DND-41 (cell line): ENCODE results near the gene FGF14.

Experiments
- ATAC-seq: fragments of 200-7000 bp; cut with Tn5 transposase; 3 replicates; pipeline ENCODE4 v1.9.1; 2021; ENCODE audit warnings: low read depth; ENCODE audit not compliant: insufficient read depth
- DNase-seq: peaks from one replicate; pipeline ENCODE4 v3.0.0-alpha.2; 2020
- H2AFZ ChIP-seq: 2 replicates; pipeline ENCODE4 v1.6.0; 2012; ENCODE audit warnings: low read depth, low read length
- H3K27ac ChIP-seq: 2 replicates; pipeline ENCODE4 v1.5.1; 2012; ENCODE audit warnings: low read length, inconsistent platforms
- H3K27me3 ChIP-seq: fragments of 200-600 bp; sonication (generic); 2 replicates; pipeline ENCODE4 v1.6.0; 2012; ENCODE audit warnings: low read length, mild to moderate bottlenecking, inconsistent platforms; ENCODE audit not compliant: insufficient read depth, poor library complexity
- H3K36me3 ChIP-seq: 2 replicates; pipeline ENCODE4 v1.5.1; 2012; ENCODE audit warnings: low read length, inconsistent platforms; ENCODE audit not compliant: insufficient read depth
- H3K4me1 ChIP-seq: 2 replicates; pipeline ENCODE4 v1.5.1; 2012; ENCODE audit warnings: mild to moderate bottlenecking, low read length; ENCODE audit not compliant: insufficient read depth
- H3K4me2 ChIP-seq: 2 replicates; pipeline ENCODE4 v1.6.0; 2012; ENCODE audit warnings: mild to moderate bottlenecking, moderate library complexity, low read length, inconsistent platforms; ENCODE audit not compliant: insufficient read depth
- H3K4me3 ChIP-seq, 2 experiments: fragments of 200-600 bp in 1 of 2; shearing (Covaris generic) in 1 of 2; 2 replicates each; pipeline ENCODE4 v1.5.1; 2012 to 2016; ENCODE audit warnings: inconsistent platforms in 2 of 2, low read length in 2 of 2, mild to moderate bottlenecking in 2 of 2, low read depth in 1 of 2, moderate library complexity in 1 of 2
- H3K79me2 ChIP-seq: 2 replicates; pipeline ENCODE4 v1.6.0; 2012; ENCODE audit warnings: low read length, inconsistent platforms; ENCODE audit not compliant: insufficient read depth
- H3K9ac ChIP-seq: 2 replicates; pipeline ENCODE4 v1.6.0; 2012; ENCODE audit warnings: low read depth, mild to moderate bottlenecking, inconsistent platforms, low read length, moderate library complexity
- H3K9me3 ChIP-seq: 2 replicates; pipeline ENCODE4 v1.5.1; 2012; ENCODE audit warnings: low read length, moderate library complexity, mild to moderate bottlenecking, inconsistent platforms; ENCODE audit not compliant: insufficient read depth, severe bottlenecking
- H4K20me1 ChIP-seq: 2 replicates; pipeline ENCODE4 v1.6.0; 2012; ENCODE audit warnings: low read length; ENCODE audit not compliant: insufficient read depth
- EZH2 ChIP-seq: IDR thresholded peaks from 3 replicates; pipeline ENCODE4 v1.6.1; 2012; ENCODE audit warnings: borderline replicate concordance, low read depth, mild to moderate bottlenecking, moderate library complexity, low read length, inconsistent platforms; ENCODE audit not compliant: severe bottlenecking
- TF ChIP-seq, protein P1 (sequence below): IDR thresholded peaks from 2 replicates; pipeline ENCODE4 v1.5.1; 2012; ENCODE audit warnings: borderline replicate concordance, low read length, moderate library complexity, mild to moderate bottlenecking; ENCODE audit not compliant: poor library complexity, severe bottlenecking; ENCODE audit errors: extremely low read depth

Gene FGF14

DNA sequence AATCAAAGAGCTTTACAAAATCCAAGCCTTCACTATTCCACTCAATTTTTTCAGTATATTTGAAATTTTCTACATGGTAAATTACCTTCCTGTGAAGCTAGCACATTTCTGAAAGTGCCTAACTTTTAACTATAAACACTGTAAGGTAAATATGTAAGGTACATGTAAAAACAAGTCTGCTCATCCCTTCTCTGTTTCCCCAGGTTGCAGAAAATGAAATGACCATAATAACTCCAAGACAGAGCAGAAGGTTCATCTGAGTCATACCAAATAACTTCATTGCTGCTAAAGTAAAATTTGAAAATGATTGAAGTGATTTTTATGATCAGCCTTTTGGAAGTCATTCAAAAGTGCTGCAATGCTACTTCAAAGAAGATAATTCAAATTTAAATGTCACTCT, 28.6 kb downstream of the FGF14 start:
- no peaks in the 10 kb centered on the region for H4K20me1 ChIP-seq
- H3K9me3 ChIP-seq: no peaks in the 10 kb centered on the region
- H3K79me2 ChIP-seq: no peaks in the 10 kb centered on the region
- no peaks in the 10 kb centered on the region for H3K27me3 ChIP-seq
- no peaks in the 10 kb centered on the region for H3K36me3 ChIP-seq
- DNase-seq: no peak
- no peak overlapping the region for H3K9ac ChIP-seq
- H2AFZ ChIP-seq: no peak overlapping the region
- H3K4me3 ChIP-seq: no peak overlapping the region
- no peak overlapping the region for H3K4me2 ChIP-seq
- no peak for TF ChIP-seq EZH2
- TF ChIP-seq, protein P1, sequence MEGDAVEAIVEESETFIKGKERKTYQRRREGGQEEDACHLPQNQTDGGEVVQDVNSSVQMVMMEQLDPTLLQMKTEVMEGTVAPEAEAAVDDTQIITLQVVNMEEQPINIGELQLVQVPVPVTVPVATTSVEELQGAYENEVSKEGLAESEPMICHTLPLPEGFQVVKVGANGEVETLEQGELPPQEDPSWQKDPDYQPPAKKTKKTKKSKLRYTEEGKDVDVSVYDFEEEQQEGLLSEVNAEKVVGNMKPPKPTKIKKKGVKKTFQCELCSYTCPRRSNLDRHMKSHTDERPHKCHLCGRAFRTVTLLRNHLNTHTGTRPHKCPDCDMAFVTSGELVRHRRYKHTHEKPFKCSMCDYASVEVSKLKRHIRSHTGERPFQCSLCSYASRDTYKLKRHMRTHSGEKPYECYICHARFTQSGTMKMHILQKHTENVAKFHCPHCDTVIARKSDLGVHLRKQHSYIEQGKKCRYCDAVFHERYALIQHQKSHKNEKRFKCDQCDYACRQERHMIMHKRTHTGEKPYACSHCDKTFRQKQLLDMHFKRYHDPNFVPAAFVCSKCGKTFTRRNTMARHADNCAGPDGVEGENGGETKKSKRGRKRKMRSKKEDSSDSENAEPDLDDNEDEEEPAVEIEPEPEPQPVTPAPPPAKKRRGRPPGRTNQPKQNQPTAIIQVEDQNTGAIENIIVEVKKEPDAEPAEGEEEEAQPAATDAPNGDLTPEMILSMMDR: no peak
- no peak overlapping the region for H3K27ac ChIP-seq
- H3K4me1 ChIP-seq: no peaks in the 10 kb centered on the region
- ATAC-seq: no peak

DNA sequence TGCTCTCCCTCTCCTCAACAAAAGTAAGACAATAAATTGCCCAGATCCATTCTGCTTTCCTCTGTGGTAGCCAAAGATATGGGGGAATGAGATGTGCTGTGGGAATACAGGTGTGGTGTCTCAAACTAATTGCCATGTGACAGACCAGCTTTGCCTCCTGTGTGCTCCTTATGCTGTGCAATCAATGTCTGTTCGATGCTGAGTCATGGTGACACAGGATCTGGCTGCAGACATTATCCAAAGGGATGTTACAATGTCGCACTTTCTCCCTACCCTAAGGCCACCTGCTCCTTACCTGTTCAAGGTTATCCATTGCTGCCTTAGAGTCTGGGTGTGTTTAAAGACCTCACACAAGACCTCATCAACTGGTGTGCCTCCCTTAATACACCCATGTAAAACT, 32.5 kb downstream of the FGF14 start:
- no peaks in the 10 kb centered on the region for H3K9me3 ChIP-seq
- no peak for DNase-seq

DNA sequence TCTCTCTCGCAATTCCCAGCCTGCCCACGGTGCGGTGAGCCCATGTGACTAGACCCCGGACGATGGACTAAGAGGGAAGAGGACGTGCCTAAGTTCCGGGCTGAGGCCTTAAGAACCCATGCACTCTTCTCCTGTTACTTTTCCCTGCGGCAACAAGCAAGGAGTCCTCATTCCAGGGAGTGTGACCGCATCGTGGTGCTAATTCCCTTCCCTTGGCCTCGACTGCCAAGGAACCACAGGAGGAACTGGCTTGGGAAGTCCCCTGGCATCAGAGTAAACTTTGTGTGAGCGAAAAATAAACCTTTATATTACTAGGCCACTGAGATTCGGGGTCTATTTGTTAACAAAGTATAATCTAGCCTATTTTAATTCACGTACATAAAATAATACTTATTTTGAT, 34.0 kb downstream of the FGF14 start:
- TF ChIP-seq, protein P1: no peak
- TF ChIP-seq EZH2: no peak
- Histone ChIP-seq H3K27me3 (no peaks in the 10 kb centered on the region), H3K4me2 (no peak overlapping the region), H3K27ac (no peak overlapping the region), H3K79me2 (no peaks in the 10 kb centered on the region), H3K4me1 (no peaks in the 10 kb centered on the region), H3K9me3 (no peaks in the 10 kb centered on the region), H3K9ac (no peak overlapping the region), H4K20me1 (no peaks in the 10 kb centered on the region), H3K36me3 (no peaks in the 10 kb centered on the region), H2AFZ (no peak overlapping the region), H3K4me3 (no peak overlapping the region)
- ATAC-seq (no peak), DNase-seq (no peak)

More for the DNA sequence above, 32.5 kb downstream of the FGF14 start:
- H3K36me3 ChIP-seq: no peaks in the 10 kb centered on the region
- no peak for TF ChIP-seq EZH2
- TF ChIP-seq, protein P1: no peak
- no peak for ATAC-seq
- H3K27me3 ChIP-seq: no peaks in the 10 kb centered on the region
- no peaks in the 10 kb centered on the region for H4K20me1 ChIP-seq
- no peak overlapping the region for H3K4me2 ChIP-seq
- H2AFZ ChIP-seq: no peak overlapping the region
- no peaks in the 10 kb centered on the region for H3K79me2 ChIP-seq
- no peak overlapping the region for H3K9ac ChIP-seq
- H3K27ac ChIP-seq: no peak overlapping the region
- H3K4me1 ChIP-seq: no peaks in the 10 kb centered on the region
- H3K4me3 ChIP-seq: no peak overlapping the region

DNA sequence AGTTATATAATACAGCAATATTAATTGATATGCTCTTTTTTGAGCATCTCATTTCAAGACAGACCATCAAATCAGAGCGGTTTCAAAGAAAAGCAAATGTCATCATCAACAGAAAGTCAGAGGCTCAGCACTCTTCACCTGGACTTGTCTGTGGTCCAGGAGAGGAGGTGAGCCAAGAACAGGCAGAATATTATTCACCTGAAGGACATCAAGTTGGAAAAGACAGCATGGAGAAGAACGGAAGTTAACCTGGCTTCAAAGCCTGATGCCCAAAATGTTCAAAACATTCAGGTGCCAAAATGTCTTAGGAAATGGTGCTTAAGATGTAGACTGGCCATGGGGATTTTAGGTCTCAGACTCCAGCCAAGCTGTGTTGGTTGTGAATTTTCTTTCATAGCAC, 40.7 kb downstream of the FGF14 start:
- no peaks in the 10 kb centered on the region for H3K27me3 ChIP-seq
- no peak for TF ChIP-seq EZH2
- TF ChIP-seq, protein P1: no peak
- no peak overlapping the region for H3K27ac ChIP-seq
- H3K36me3 ChIP-seq: no peaks in the 10 kb centered on the region
- no peak overlapping the region for H3K4me2 ChIP-seq
- H2AFZ ChIP-seq: no peak overlapping the region
- H3K4me1 ChIP-seq: no peaks in the 10 kb centered on the region
- DNase-seq: no peak
- no peak overlapping the region for H3K9ac ChIP-seq
- H3K9me3 ChIP-seq: no peaks in the 10 kb centered on the region
- no peak for ATAC-seq
- no peak overlapping the region for H3K4me3 ChIP-seq
- H3K79me2 ChIP-seq: no peaks in the 10 kb centered on the region
- H4K20me1 ChIP-seq: no peaks in the 10 kb centered on the region
